A549 (cell line): ENCODE measurements around the gene KSR1.

ENCODE experiments used
- CEBPB ChIP-seq, 2 experiments: fragments of >200 bp in 1 of 2; sonication (Bioruptor Twin) in 1 of 2; formaldehyde crosslinking in 1 of 2; IDR thresholded peaks; 2 replicates each; pipeline ENCODE4 v1.6.1; 2012 to 2016
- CHD2 ChIP-seq: fragments of 150-350 bp; IDR thresholded peaks from 2 replicates; pipeline ENCODE4 v1.6.1; 2014; ENCODE audit warnings: low read length; ENCODE audit not compliant: partially characterized antibody
- MAFK ChIP-seq: fragments of 450-650 bp; IDR thresholded peaks from 2 replicates; pipeline ENCODE4 v1.6.1; 2014; ENCODE audit not compliant: partially characterized antibody
- MAZ ChIP-seq: fragments of 150-350 bp; IDR thresholded peaks from 2 replicates; pipeline ENCODE4 v1.6.1; 2014; ENCODE audit warnings: antibody characterized with exemption, low read depth, low read length, borderline replicate concordance
- POLR2A ChIP-seq: IDR thresholded peaks from 2 replicates; pipeline ENCODE4 v1.6.1; 2012; ENCODE audit warnings: mild to moderate bottlenecking, low read length
- RAD21 ChIP-seq, 2 experiments: fragments of >200 bp in 1 of 2; sonication (Bioruptor Twin) in 1 of 2; formaldehyde crosslinking in 1 of 2; IDR thresholded peaks in 1 of 2; conservative IDR thresholded peaks in 1 of 2; 2 replicates in 1 of 2; 3 replicates in 1 of 2; pipeline ENCODE4 v1.6.1; 2012 to 2018; ENCODE audit warnings: inconsistent platforms in 1 of 2
- ZFP36 ChIP-seq: fragments of 450-650 bp; IDR thresholded peaks from 2 replicates; pipeline ENCODE4 v1.6.1; 2014; ENCODE audit warnings: borderline replicate concordance; ENCODE audit not compliant: partially characterized antibody
- TF ChIP-seq, protein P1 (sequence below): fragments of >200 bp; sonication (Bioruptor Twin); formaldehyde crosslinking; IDR thresholded peaks from 3 replicates; pipeline ENCODE4 v1.5.1; 2016
- TF ChIP-seq, protein P2 (sequence below): IDR thresholded peaks from 2 replicates; pipeline ENCODE4 v1.6.1; 2012

DNA sequence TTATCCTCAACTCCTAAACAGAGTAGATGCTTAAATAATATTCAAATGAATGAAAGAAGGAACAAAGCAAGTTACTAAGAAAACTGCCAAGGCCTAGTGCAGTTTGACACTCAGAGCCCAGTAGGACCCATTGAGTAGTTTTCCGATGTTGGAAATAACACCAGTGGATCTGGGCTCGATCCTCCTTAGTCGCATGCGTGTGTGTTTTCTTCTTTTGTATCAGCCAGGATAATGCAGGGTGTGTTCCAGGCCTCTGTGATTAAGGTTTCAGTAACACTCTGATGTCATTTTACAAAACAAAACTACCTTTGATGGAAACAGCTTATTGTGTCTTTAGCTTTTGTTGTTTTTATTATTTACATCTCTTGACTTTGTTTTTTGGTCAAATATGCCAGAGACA lies 24.5 kb downstream of the KSR1 start:
- no peak for TF ChIP-seq ZFP36
- TF ChIP-seq, protein P1, sequence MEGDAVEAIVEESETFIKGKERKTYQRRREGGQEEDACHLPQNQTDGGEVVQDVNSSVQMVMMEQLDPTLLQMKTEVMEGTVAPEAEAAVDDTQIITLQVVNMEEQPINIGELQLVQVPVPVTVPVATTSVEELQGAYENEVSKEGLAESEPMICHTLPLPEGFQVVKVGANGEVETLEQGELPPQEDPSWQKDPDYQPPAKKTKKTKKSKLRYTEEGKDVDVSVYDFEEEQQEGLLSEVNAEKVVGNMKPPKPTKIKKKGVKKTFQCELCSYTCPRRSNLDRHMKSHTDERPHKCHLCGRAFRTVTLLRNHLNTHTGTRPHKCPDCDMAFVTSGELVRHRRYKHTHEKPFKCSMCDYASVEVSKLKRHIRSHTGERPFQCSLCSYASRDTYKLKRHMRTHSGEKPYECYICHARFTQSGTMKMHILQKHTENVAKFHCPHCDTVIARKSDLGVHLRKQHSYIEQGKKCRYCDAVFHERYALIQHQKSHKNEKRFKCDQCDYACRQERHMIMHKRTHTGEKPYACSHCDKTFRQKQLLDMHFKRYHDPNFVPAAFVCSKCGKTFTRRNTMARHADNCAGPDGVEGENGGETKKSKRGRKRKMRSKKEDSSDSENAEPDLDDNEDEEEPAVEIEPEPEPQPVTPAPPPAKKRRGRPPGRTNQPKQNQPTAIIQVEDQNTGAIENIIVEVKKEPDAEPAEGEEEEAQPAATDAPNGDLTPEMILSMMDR: no peak
- no peak for TF ChIP-seq MAFK
- TF ChIP-seq POLR2A: no peak
- TF ChIP-seq RAD21 (conservative IDR thresholded peaks at IDR 0.05 in 1 of 2, IDR thresholded peaks at IDR 0.05 in 1 of 2): no peak
- TF ChIP-seq, protein P2, sequence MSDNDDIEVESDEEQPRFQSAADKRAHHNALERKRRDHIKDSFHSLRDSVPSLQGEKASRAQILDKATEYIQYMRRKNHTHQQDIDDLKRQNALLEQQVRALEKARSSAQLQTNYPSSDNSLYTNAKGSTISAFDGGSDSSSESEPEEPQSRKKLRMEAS: no peak
- TF ChIP-seq CEBPB (IDR thresholded peaks at IDR 0.05): no peak
- TF ChIP-seq CHD2: no peak
- no peak for TF ChIP-seq MAZ
